RCC 7860 (cell line): Measurements from ENCODE around the gene DHRS3.
"Not testable (repeated sequence)": the region's sequence is repeated elsewhere in the genome, so short reads cannot be mapped to it uniquely, and the experiment has no call there.

Experiments used
- DNase-seq: peaks from one replicate; pipeline ENCODE4 v3.0.0-alpha.2; 2015; ENCODE audit warnings: low spot score
- FAIRE-seq: peaks from 2 replicates; lab custom pipeline; 2012; peaks lifted over from hg19 to GRCh38; lab: Jason Lieb, UNC

DHRS3 gene

GRCh38 chr1:12581179-12581578, 36.8 kb downstream of the DHRS3 start:
- no peak for DNase-seq
- no peak for FAIRE-seq

- DNase-seq, result no peak
- FAIRE-seq, result no peak
Measured at GRCh38 chr1:12580054-12580887, 37.7 kb downstream of the DHRS3 start.

DNA sequence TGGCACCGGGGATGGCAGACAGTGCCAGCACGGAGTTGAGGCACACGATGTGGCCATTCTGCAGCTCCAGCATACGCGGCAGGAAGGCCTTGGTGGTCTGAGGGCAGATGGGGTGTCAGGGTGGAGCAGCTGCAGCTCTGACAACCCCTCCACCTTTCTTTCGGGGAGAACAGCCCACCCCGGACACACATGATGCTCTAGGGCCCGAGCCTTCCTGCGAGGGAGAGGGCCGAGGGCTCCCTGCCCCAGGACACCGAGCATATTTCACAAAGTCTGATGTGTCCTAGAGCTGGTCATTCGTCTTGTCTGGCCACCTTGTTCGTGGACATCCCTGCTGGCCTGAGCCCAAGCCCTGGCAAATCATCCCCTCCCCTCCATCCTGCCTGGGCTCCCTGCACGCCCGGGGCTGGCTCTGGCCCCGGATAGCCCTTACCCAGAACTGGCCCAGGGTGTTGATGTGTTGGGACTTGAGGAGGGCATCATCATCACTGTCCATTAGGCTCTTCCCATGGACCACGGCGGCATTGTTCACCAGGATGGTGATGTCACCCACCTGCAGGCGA, 39.1 kb downstream of the DHRS3 start:
- no peak for DNase-seq
- FAIRE-seq, result no peak

GRCh38 chr1:12577020-12577419, 41.0 kb downstream of the DHRS3 start:
- DNase-seq, result no peak
- no peak for FAIRE-seq

GRCh38 chr1:12574757-12575139, 43.3 kb downstream of the DHRS3 start:
- FAIRE-seq (no peak), DNase-seq (no peak)

DNA sequence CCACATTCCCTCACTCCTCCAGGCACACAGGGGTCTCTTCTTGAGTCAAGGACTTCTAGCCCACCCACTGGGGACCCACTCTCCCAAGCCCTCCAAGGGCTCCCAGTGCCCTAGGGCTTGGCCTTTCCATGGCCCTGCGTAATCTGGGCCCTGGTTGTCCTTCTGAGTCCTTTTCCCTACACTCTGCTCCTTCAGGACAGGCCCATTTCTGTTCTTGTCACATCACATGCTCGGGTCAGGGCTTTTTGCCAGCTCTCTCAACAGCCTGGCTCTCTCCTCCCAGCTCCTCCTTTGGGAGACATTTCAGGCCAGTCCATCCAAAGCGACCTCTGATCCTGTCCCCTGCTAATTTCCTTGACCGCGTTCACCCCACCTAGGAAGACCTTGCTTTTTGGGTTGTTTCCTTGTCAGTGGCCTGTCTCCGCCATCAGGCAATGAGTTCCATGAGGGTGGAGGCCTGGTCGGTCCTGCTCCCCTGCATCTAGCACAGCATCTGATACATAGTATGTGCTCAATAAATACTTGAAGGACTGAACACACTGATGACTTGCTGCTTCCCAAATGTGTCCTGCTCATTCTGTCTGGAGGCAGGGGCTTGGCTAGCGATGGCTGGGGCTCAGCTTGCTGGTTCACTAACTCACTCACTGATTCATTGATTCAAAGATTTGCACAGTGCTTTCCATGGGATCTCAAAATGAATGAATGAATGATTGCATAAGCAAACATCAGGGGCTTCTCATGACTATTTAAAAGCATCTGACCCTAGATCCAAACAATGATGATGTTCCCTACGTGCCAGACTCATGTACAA, 44.8 kb downstream of the DHRS3 start:
- DNase-seq (no peak), FAIRE-seq (no peak)

DNA sequence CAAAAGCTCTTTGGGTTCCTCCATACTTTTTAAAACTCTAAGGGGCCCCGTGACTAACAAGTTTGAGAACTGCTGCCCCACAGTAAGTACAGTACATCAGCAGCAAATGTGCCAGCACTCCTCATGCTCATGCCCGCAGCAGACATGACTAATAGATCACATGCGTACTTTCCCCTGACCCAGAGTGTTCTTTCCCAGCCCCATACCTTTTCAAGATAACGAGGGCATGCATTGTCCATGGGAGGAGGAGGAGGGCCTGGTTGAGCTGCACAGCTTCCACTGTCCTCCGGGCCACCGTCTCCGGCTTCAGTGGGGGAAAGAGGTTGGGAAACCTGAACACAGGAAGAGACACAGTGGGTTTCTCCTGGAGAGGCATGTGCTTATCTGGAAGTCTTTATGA, 45.5 kb downstream of the DHRS3 start:
- FAIRE-seq, result peak; percentile 39
- DNase-seq, result peak; percentile 63

DNA sequence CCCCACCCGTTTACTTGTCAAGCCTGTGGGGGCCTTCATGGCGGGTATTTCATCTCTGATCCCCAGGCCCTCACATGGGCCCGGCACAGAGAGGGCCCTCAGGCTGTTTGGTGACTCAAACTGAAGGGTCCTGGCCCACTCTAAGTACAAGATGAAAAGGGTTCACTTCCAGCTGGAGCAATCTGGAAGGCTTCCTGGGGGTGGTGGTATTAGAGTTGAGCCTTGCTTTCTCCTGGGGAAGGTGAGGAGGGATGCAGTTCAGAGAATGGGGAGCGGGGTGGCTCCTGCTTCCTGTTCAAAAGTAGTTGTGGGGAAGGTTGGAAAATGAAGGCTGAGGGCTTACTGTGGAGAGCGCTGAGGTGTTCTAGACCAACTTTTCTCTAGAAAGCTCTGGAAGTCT, 47.7 kb downstream of the DHRS3 start:
- DNase-seq, result no peak

DNA sequence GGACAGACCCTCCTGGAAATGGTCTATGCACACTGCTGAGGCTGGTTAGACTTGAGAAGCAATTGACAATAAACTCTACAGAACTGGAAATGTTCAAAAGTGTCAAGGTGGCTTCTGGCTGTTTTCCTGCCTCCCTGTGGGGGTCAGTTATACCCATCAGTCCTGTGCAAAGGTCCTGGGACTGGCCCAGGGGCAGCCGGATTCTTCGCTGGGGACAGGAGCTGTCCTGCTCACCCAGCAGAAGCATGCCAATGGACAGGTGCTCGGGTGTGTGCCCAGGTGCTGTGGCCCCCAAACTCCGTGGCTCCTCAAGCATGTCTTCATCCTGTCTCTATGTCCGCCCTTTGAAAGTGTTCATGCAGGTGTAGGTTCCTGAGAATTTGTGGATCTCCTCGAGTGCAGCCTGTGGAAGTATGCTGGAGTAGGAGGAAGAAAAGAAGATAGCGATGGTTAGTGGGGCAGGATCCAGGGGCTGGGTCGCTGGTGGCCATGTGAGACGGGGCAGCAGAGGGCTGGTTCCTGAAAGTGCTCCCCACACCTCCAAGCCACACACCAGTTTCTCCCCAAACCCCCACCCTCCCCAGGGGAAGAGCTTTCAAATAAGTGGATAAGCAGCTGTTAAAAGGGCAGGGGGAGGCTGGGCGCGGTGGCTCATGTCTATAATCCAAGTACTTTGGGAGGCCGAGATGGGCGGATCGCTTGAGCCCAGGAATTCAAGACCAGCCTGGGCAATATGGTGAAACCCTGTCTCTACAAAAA, 49.8 kb downstream of the DHRS3 start:
- DNase-seq, result no peak
- FAIRE-seq, result no peak

More for the DNA sequence above, 47.7 kb downstream of the DHRS3 start:
- no peak for FAIRE-seq

GRCh38 chr1:12567288-12567819, 50.7 kb downstream of the DHRS3 start:
- no peak for DNase-seq
- FAIRE-seq, result no peak

DNA sequence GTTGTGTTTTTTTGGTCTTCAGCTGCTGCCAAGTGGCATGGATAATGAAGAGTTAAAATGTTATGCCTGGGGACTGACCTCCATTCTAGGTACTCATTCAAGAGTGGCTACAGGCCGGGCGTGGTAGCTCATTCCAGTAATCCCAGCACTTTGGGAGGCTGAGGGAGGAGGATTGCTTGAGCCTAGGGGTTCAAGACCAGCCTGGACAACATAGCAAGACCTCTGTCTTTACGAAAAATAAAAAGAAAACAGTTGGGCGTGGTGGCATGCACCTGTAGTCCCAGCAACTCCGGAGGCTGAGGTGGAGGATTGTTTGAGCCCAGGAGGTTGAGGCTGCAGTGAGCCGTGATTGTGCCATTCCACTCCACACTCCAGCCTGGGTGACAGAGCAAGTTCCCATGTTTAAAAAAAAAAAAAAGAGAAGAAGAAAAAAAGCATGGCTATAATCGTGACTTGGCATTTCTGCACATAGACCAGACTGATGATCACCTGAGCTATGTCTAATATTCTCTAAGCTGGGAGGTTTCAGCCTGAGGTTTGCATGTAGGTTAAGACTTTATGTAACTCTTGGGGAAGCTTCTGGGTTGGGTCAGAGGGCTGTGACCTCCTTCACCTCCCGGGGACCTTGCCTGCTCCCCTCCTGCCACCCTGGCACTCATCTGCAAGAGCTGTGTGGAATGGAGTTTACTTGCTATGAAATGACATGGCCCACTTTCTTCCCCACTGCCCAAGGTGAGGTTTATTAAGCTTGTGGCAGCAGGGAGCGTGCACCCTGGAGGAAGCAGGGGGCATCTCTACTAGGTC, 51.3 kb downstream of the DHRS3 start:
- FAIRE-seq, result no peak
- DNase-seq, result no peak

DNA sequence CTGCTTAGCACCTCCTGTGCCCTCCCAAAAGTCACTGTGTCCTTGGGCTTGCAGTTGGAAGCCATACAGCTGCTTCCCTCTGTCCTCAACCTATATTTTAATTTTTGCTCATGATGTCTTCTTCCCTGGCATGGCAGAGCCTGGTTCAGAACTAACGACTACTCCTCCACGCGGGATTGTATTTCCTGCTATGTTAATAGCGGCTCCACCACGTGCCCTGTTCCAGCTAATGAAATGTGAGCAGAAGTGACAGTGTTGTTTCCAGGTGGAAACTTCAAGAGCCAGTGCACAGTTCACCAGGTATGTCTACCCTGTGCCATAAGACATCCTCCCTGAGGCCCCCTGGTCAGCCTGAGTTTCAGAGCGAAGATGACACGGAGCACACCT, 52.1 kb downstream of the DHRS3 start:
- DNase-seq (no peak), FAIRE-seq (no peak)

DNA sequence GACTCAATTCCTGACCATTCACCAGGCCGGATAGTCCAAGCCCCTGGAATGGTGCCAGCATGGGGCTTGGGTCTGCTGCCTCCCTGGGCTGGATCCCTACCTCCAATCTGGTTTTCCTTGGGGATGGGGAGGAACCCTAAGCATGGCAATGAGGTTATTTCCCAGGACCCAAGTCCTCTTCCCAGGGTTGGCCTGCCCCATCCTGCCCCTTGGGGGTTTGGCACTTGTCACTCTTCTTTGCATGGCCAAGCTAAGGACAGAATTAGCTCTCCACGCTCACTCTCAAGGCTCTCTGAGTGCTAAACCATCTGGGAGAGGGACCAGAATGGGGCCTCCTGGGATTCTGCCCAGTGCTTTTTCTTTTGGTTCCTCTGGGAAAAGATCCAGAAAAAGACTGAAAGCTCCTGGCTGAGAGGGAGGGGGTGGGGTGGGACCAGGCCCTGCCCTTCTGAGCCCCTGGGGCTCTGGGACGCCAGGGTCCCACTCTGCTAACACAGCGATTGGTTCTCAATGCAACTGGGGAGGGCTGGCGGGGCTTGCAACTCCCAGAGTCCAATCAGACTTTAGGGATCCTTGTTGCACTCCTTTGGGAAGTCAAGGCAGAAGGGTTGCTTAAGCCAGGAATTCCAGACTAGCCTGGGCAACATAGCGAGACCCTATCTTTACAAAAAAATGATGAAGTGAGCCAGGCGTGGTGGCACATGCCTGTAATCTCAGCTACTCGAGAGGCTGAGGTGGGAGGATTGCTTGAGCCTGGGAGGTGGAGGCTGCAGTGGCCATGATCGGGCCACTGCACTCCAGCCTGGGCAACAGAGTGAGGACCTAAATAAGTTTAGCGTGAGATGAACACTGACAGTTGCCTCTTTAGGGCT, 52.7 kb downstream of the DHRS3 start:
- no peak for DNase-seq
- FAIRE-seq, result no peak

DNA sequence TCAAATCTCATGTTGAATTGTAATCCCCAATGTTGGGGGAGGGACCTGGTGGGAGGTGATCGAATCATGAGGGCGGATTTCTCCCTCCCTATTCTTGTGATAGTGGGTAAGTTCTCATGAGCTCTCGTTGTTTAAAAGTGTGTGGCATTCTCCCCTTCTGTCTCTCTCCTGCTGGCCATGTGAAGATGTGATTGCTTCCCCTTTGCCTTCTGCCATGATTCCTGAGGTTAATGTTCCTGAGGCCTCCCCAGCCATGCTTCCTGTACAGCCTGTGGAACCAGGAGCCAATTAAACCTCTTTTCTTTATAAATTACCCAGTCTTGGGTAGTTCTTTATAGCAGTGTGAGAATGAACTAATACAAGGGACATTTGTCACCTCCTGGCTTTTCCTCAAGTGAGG, 53.8 kb downstream of the DHRS3 start:
- DNase-seq, FAIRE-seq: not testable (repeated sequence)

DNA sequence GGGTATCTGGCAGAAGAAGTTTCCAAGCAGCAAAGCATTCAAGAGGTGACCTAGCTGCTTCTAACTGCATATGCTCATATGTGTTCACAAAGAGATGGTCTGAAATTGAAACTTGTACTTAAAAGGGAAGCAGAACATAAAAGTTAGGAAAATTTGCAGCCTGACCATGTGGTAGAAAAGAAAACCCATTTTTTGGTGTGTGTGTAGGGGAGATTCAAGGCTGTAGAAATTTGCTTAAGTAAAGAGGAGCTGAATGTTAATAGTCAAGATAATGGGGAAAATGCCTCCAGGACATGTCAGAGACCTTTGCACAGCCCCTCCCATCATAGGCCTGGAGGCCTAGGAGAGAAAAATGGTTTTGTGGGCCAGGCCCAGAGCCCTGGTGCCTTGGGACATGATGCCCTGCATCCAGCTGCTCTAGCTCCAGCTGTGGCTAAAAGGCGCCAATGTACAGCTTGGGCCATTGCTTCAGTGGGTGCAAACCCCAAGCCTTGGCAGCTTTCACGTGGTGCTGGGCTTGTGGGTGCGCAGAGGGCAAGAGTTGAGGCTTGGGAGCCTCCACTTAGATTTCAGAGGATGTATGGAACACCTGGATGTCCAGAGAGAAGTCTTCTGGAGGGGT, 54.9 kb downstream of the DHRS3 start:
- DNase-seq, result no peak
- FAIRE-seq, result no peak

DNA sequence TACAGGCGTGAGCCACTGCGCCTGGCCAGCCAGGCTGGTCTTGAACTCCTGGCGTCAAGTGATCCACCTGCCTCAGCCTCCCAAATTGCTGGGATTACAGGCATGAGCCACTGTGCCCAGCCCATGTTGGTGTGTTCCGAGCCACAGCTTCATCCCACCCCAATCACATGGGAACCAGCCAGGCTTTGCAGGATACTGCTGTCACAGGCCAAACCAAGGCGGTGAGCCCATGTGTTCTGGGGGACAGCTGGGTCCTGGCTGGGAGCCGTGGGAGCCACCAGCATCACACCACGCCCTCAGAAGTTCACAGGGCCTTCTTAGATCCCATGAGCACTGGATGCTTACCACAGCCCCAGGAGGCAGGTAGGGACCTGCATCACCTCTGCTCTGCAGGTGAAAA, 56.9 kb downstream of the DHRS3 start:
- DNase-seq (no peak), FAIRE-seq (no peak)

DNA sequence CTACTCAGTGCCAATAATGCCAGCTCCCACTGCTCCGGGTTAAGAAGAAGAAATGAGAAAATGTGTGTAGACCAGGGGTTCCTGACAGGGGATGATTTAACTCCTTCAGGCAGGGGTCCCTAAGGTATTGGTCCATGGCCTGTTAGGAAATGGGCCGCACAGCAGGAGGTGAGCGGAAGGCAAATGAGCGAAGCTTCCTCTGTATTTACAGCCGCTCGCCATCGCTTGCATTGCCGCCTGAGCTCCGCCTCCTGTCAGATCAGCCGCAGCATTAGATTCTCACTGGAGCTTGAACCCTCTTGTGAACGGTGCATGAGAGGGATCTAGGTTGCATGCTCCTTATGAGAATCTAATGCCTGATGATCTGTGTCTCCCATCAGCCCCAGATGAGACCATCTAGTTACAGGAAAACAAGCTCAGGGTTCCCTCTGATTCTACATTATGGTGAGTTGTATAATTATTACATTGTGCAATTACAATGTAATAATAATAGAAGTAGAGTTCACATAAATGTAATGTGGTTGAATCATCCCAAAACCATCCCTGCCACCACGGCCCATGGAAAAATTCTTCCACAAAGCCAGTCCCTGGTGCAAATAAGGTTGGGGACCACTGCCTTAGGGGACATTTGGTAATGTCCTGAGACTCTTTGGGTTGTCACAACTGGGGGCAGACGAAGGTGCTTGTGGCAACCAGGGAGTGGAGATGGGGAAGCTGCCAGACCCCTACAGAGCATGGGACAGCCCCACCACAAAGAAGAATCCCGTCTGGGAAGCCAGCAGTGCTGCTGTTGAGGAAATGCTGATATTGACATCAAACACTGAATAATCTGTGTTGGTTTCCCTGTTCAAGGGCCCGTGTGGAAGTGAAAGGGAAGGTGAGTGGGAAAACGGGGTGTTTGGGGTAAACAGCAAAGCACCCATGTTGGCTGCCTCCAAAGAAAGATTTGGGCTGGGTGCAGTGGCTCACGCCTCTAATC, 60.8 kb downstream of the DHRS3 start:
- DNase-seq (no peak), FAIRE-seq (no peak)
